Activated CD8-positive, alpha-beta memory T cell treated with anti-CD3 and anti-CD28 coated beads for 48 hours (primary cell): Measurements from ENCODE around the gene RABGAP1.

ENCODE experiments used
- DNase-seq, 3 experiments: peaks; one replicate each; pipeline ENCODE4 v3.0.0-alpha.2; 2020; ENCODE audit warnings: low read depth in 2 of 3, low spot score in 2 of 3

RABGAP1 gene

GRCh38 chr9:123007269-123007668 is 66.4 kb downstream of the RABGAP1 start:
- no peak for DNase-seq

- DNase-seq, result no peak
Observed at GRCh38 chr9:123008909-123009308, 68.1 kb downstream of the RABGAP1 start.

GRCh38 chr9:123011380-123011779 is 70.6 kb downstream of the RABGAP1 start:
- no peak for DNase-seq

GRCh38 chr9:123011878-123012528 is 71.2 kb downstream of the RABGAP1 start:
- DNase-seq, result no peak

GRCh38 chr9:123016631-123017030 is 75.8 kb downstream of the RABGAP1 start:
- DNase-seq, result no peak

GRCh38 chr9:123020796-123021195 is 80.0 kb downstream of the RABGAP1 start:
- DNase-seq, result no peak

GRCh38 chr9:123026425-123026824 is 85.6 kb downstream of the RABGAP1 start:
- DNase-seq, result no peak

- DNase-seq, result no peak
Observed at GRCh38 chr9:123027517-123027916, 86.7 kb downstream of the RABGAP1 start.

GRCh38 chr9:123028136-123028535 is 87.3 kb downstream of the RABGAP1 start:
- DNase-seq, result no peak

- no peak for DNase-seq
Observed at GRCh38 chr9:123028973-123029372, 88.2 kb downstream of the RABGAP1 start.

- DNase-seq, result no peak
Observed at GRCh38 chr9:123031963-123032362, 91.1 kb downstream of the RABGAP1 start.

- no peak for DNase-seq
Observed at GRCh38 chr9:123033352-123033751, 92.5 kb downstream of the RABGAP1 start, which contains the start of gene GPR21. Gene GPR21 (plus strand): TSS chr9:123033667. CDS start chr9:123034567, 900 bp downstream.

GRCh38 chr9:123033864-123034601 is 93.2 kb downstream of the RABGAP1 start:
- DNase-seq, result no peak

- no peak for DNase-seq
Observed at GRCh38 chr9:123034881-123035510, 94.2 kb downstream of the RABGAP1 start.

- DNase-seq, result no peak
Observed at GRCh38 chr9:123035791-123036190, 95.0 kb downstream of the RABGAP1 start.

- no peak for DNase-seq
Observed at GRCh38 chr9:123036893-123037545, 96.2 kb downstream of the RABGAP1 start.

- DNase-seq, result no peak
Observed at GRCh38 chr9:123039617-123040219, 98.9 kb downstream of the RABGAP1 start.

GRCh38 chr9:123040801-123041200 is 100.0 kb downstream of the RABGAP1 start:
- no peak for DNase-seq

GRCh38 chr9:123041489-123041888 is 100.7 kb downstream of the RABGAP1 start:
- DNase-seq, result no peak

GRCh38 chr9:123043081-123043939 is 102.5 kb downstream of the RABGAP1 start:
- no peak for DNase-seq
